OCI-M2 (cell line): ENCODE measurements around the gene LOXL4.

Experiments
- DNase-seq: peaks from one replicate; lab custom pipeline; 2025; ENCODE audit not compliant: unreplicated experiment; lab: John Stamatoyannopoulos, UW

Gene LOXL4

GRCh38 chr10:98295907-98296306 is 27.9 kb upstream of the LOXL4 start:
- DNase-seq, result no peak

GRCh38 chr10:98295401-98295811 is 27.4 kb upstream of the LOXL4 start:
- DNase-seq, result no peak

- DNase-seq, result no peak
Observed at GRCh38 chr10:98294270-98294627, 26.3 kb upstream of the LOXL4 start.

- no peak for DNase-seq
Observed at GRCh38 chr10:98293550-98294269, 25.7 kb upstream of the LOXL4 start.

GRCh38 chr10:98292971-98293370 is 25.0 kb upstream of the LOXL4 start:
- DNase-seq, result no peak

GRCh38 chr10:98289802-98290209 is 21.8 kb upstream of the LOXL4 start:
- no peak for DNase-seq

GRCh38 chr10:98287321-98287720 is 19.3 kb upstream of the LOXL4 start:
- DNase-seq, result no peak

- DNase-seq, result no peak
Observed at GRCh38 chr10:98286419-98286818, 18.4 kb upstream of the LOXL4 start.

GRCh38 chr10:98285416-98285815 is 17.4 kb upstream of the LOXL4 start:
- DNase-seq, result no peak

- no peak for DNase-seq
Observed at GRCh38 chr10:98276311-98276710, 8.3 kb upstream of the LOXL4 start.

GRCh38 chr10:98274562-98274961 is 6.6 kb upstream of the LOXL4 start:
- no peak for DNase-seq

- no peak for DNase-seq
Observed at GRCh38 chr10:98273057-98273850, 5.3 kb upstream of the LOXL4 start.

GRCh38 chr10:98272656-98273055 is 4.7 kb upstream of the LOXL4 start:
- DNase-seq, result no peak

- no peak for DNase-seq
Observed at GRCh38 chr10:98272245-98272644, 4.3 kb upstream of the LOXL4 start.

GRCh38 chr10:98270786-98271185 is 2.8 kb upstream of the LOXL4 start:
- no peak for DNase-seq

GRCh38 chr10:98270073-98270740 is 2.2 kb upstream of the LOXL4 start:
- no peak for DNase-seq

- no peak for DNase-seq
Observed at GRCh38 chr10:98269435-98269912, 1.5 kb upstream of the LOXL4 start.

GRCh38 chr10:98268694-98269431 is 869 bp upstream of the LOXL4 start:
- DNase-seq, result no peak

GRCh38 chr10:98267069-98267893 is 713 bp downstream of the LOXL4 start:
- DNase-seq, result no peak

- DNase-seq, result no peak
Observed at GRCh38 chr10:98266647-98267046, 1.3 kb downstream of the LOXL4 start.
